Gastrocnemius medialis (tissue), 4 donors: ENCODE data around the gene ERC1.

Experiments used
- POLR2A ChIP-seq, 2 donors: fragments of 450-650 bp; IDR thresholded peaks; one replicate each; pipeline ENCODE4 v1.6.1; 2017; ENCODE audit warnings: antibody characterized with exemption in 2 of 2, mild to moderate bottlenecking in 2 of 2, moderate library complexity in 2 of 2
- TF ChIP-seq, protein P1 (sequence below), 5 experiments: fragments of 450-650 bp in 3 of 5; fragments of 200-600 bp in 2 of 5; sonication (generic) in 2 of 5; IDR thresholded peaks in 4 of 5; conservative IDR thresholded peaks in 1 of 5; 1 replicate in 4 of 5; 2 replicates in 1 of 5; pipeline ENCODE4 v1.5.1; 2016 to 2019; ENCODE audit warnings: antibody characterized with exemption in 5 of 5, mild to moderate bottlenecking in 3 of 5, moderate library complexity in 3 of 5

DNA sequence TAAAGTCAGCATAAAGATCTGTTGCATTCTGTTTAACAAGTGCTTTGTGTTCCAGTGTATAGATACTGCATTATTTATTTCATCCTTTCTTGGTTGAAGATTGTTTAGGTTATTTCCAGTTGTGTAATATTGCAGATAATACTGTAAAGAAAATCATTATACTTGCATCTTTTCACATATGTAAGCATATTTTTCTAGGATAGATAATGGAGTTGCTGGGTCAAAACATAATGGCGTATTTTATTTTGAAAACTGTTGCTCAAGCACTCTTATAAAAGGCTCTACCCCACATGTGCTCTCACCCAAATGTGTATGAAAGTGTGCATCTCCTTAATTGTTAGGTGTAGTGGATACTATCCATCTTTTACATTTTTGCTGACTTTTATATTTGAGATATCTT lies 329.0 kb downstream of the ERC1 start:
- TF ChIP-seq, protein P1, sequence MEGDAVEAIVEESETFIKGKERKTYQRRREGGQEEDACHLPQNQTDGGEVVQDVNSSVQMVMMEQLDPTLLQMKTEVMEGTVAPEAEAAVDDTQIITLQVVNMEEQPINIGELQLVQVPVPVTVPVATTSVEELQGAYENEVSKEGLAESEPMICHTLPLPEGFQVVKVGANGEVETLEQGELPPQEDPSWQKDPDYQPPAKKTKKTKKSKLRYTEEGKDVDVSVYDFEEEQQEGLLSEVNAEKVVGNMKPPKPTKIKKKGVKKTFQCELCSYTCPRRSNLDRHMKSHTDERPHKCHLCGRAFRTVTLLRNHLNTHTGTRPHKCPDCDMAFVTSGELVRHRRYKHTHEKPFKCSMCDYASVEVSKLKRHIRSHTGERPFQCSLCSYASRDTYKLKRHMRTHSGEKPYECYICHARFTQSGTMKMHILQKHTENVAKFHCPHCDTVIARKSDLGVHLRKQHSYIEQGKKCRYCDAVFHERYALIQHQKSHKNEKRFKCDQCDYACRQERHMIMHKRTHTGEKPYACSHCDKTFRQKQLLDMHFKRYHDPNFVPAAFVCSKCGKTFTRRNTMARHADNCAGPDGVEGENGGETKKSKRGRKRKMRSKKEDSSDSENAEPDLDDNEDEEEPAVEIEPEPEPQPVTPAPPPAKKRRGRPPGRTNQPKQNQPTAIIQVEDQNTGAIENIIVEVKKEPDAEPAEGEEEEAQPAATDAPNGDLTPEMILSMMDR (IDR thresholded peaks at IDR 0.05 in 4 of 5, conservative IDR thresholded peaks at IDR 0.05 in 1 of 5), result no peak
- no peak for TF ChIP-seq POLR2A (IDR thresholded peaks at IDR 0.05)
